ENCODE results near the gene F10. TPM values are rescaled to one million over a fixed set of nuclear protein-coding genes. Genes with fewer than 3 reads are reported as not detected.

The F10 gene
- total and polyA plus RNA-seq, 9 of the 15 experiments (the other 6 are each of a cell fraction or from before 2014, with no cell fraction given): 0.04 to 0.09 (median 0.07) TPM; not detected in 5

- peak; percentile 37; the same call in 1 of the 2 replicates for TF ChIP-seq ZBTB7A (IDR thresholded peaks at IDR 0.05; ENCODE audit: borderline replicate concordance, control insufficient read depth, low read depth, low read length)
- TF ChIP-seq ZNF592 (IDR thresholded peaks at IDR 0.05): 0 out of 2 replicates have a peak, but pooled peaks have one; percentile 17
- no peak for TF ChIP-seq ZSCAN32 (CRISPR knock-in tag; IDR thresholded peaks at IDR 0.05)
- TF ChIP-seq EP300 (IDR thresholded peaks at IDR 0.05; ENCODE audit: low read length): no peak
- no peak for TF ChIP-seq RBM17 (IDR thresholded peaks at IDR 0.05; ENCODE audit: borderline replicate concordance, low read depth, low read length)
- no peak for TF ChIP-seq KAT8 (IDR thresholded peaks at IDR 0.05; ENCODE audit: low read depth)
- TF ChIP-seq, protein P1, sequence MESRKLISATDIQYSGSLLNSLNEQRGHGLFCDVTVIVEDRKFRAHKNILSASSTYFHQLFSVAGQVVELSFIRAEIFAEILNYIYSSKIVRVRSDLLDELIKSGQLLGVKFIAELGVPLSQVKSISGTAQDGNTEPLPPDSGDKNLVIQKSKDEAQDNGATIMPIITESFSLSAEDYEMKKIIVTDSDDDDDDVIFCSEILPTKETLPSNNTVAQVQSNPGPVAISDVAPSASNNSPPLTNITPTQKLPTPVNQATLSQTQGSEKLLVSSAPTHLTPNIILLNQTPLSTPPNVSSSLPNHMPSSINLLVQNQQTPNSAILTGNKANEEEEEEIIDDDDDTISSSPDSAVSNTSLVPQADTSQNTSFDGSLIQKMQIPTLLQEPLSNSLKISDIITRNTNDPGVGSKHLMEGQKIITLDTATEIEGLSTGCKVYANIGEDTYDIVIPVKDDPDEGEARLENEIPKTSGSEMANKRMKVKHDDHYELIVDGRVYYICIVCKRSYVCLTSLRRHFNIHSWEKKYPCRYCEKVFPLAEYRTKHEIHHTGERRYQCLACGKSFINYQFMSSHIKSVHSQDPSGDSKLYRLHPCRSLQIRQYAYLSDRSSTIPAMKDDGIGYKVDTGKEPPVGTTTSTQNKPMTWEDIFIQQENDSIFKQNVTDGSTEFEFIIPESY (CRISPR knock-in tag; IDR thresholded peaks at IDR 0.05): peak; percentile 82
These were observed 30.6 kb downstream of the F10 start (continued) for GRCh38 chr13:113152984-113153809.

All from K562 (cell line).